HG03103 (cell line): ENCODE results near the gene DAND5.

ENCODE experiments used
- ATAC-seq: cut with Tn5 transposase; IDR thresholded peaks from one replicate; pipeline ENCODE4 v1.9.1; 2021; ENCODE audit warnings: low read depth; ENCODE audit not compliant: unreplicated experiment

DAND5 gene

GRCh38 chr19:12990853-12991252, 21.5 kb downstream of the DAND5 start:
- ATAC-seq = no peak

DNA sequence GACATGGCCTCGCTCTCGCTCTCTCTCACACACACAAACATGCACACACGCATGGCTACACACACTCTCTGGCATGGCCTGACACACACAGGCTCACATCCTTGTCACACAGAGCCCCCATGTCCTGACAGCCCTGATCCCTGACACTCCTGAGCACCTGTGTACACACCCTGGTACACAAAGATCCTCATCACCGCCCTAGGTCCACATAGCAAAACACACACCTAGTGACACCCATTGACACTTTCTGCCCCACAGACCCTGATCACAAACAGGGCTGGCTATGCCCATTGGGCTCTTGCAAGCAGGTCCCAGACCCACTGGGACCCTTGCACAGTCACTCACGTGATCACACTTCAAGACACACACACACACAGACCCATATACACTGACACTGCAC, 21.9 kb downstream of the DAND5 start:
- no peak for ATAC-seq

DNA sequence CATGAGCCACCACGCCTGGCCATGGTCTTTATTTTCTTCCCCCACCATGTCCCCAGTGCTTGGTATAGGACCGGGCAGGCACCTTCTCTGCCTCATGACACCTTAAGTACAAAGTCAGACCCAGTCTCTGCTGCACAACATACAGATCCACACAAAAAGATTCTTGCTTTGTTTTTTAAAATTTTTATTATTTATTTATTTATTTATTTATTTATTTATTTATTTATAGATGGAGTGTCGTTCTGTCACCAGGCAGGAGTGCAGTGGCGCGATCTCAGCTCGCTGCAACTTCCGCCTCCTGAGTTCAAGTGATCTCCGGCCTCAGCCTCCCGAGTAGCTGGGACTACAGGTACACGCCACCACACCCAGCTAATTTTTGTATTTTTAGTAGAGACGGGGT, 23.4 kb downstream of the DAND5 start:
- no peak for ATAC-seq

GRCh38 chr19:12993562-12993961, 24.2 kb downstream of the DAND5 start:
- no peak for ATAC-seq

GRCh38 chr19:12994701-12995595, 25.6 kb downstream of the DAND5 start, which contains the start of gene NFIX:
TSS of gene NFIX (plus strand) at chr19:12995475. CDS start at chr19:12995838, 363 bp downstream.
- no peak for ATAC-seq

- ATAC-seq = no peak
These were observed 26.4 kb downstream of the DAND5 start for GRCh38 chr19:12995596-12996405.

DNA sequence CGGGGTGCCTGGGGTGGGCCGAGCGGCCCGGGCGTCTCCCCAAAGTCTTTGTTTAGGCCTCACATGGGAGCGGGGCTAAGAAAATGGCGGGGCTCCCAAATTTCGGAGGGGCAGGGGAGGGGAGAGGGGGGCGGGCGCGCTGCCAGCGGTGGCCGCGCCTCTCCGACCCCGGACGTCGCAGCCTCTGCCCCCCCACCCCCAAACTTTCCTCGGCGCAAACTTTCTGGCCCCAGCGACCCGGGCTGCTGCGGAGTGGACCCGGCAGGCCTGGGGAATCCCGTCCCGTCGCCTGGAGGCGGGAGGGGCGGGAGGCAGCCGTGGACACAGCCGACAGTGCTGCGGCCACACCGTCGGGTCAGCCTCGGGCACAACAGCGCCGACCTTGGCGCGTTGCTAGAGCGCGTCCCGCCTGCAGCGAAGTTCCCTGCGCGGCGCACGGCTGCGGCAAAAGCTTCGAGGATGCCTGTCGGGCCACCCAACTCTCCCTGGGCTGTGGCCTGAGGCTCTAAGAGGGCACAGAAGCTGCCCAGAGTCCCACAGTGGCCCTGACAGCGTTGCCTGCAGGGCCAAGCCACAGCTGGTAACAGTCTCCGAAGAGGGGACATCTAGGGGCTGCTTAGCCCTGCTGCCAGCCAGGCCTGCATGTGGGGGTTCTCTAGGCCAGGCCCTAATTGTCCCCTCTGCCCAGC, 27.2 kb downstream of the DAND5 start:
- ATAC-seq = no peak

- no peak for ATAC-seq
These were observed 28.0 kb downstream of the DAND5 start for GRCh38 chr19:12997179-12997966.

- no peak for ATAC-seq
These were observed 28.9 kb downstream of the DAND5 start for GRCh38 chr19:12997967-12998940.

DNA sequence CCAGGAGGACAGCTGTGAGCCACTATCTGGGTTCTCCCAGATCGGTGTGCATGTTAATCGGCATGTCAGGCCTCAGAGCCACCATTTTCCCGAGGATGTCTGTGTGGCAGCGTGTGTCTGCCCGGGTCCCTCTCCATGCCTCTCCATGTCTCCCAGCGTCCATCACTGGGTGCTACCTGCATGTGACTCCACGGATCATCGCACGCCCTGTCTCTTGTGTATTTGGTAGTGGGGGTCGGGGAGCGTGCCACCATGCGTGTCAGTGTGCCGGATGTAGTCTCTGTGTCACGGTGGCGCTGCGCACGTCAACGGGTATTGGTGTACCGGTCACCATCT, 31.8 kb downstream of the DAND5 start:
- ATAC-seq = no peak

- ATAC-seq = no peak
These were observed 32.3 kb downstream of the DAND5 start for GRCh38 chr19:13001502-13002165.

GRCh38 chr19:13002166-13002898, 33.0 kb downstream of the DAND5 start:
- no peak for ATAC-seq

DNA sequence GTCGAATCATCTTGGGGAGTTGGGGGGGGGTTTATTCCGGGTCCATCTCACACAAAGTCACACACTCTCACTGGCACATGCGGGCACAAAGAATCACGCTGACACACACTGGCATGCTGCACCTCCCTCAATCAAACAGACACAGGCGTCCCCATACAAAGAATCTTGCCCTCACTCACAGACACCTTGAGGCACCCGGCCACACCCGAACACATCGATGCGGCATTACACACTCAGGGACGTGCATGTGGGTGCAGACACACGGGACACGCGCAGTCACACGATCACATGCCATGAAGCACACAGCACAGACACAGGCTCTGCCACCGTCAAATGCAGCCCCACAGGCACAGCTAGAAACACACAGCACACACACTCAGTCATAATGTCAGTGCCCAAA, 33.7 kb downstream of the DAND5 start:
- ATAC-seq = no peak

GRCh38 chr19:13004273-13004672, 34.9 kb downstream of the DAND5 start:
- no peak for ATAC-seq

GRCh38 chr19:13005253-13005652, 35.9 kb downstream of the DAND5 start:
- ATAC-seq = no peak

GRCh38 chr19:13005861-13006370, 36.5 kb downstream of the DAND5 start:
- no peak for ATAC-seq

GRCh38 chr19:13006431-13007281, 37.3 kb downstream of the DAND5 start:
- ATAC-seq = no peak
